Naive thymus-derived CD4-positive, alpha-beta T cell (primary cell): Measurements from ENCODE around the gene KRABD2.

Source experiments
- ATAC-seq: fragments of 150-1000 bp; cut with Tn5 transposase; 2 replicates; pipeline ENCODE4 v1.10.0; 2021; ENCODE audit warnings: mild to moderate bottlenecking, moderate library complexity
- CTCF ChIA-PET: fragments of 350-600 bp; sonication (Branson Sonifier 250); formaldehyde crosslinking; loops from one replicate; lab custom pipeline; 2021; ENCODE audit warnings: antibody characterized with exemption; lab: Charles Lee
- POLR2A ChIA-PET: fragments of 350-600 bp; sonication (Branson Sonifier 250); formaldehyde crosslinking; loops from one replicate; lab custom pipeline; 2021; ENCODE audit warnings: antibody characterized with exemption, inconsistent platforms; lab: Charles Lee
- DNase-seq, 9 donors: peaks; one replicate each; pipeline versions ENCODE4 v3.0.0 to v3.0.0-alpha.2; 2020 to 2022; ENCODE audit warnings: mixed read lengths in 1 of 9
- H3K27ac ChIP-seq: one replicate; pipeline ENCODE4 v1.7.0; 2013; ENCODE audit warnings: mild to moderate bottlenecking, low read depth, low read length, moderate library complexity
- H3K27me3 ChIP-seq, 2 donors: one replicate each; pipeline ENCODE4 v1.7.0; 2013; ENCODE audit warnings: low read length in 2 of 2, mild to moderate bottlenecking in 2 of 2, moderate library complexity in 2 of 2; ENCODE audit not compliant: control insufficient read depth in 2 of 2, insufficient read depth in 2 of 2
- H3K36me3 ChIP-seq, 3 experiments: 1 replicate in 2 of 3; 2 replicates in 1 of 3; pipeline ENCODE4 v1.7.0; 2013; ENCODE audit warnings: low read length in 3 of 3, mild to moderate bottlenecking in 3 of 3, moderate library complexity in 1 of 3; ENCODE audit not compliant: insufficient read depth in 3 of 3, control insufficient read depth in 2 of 3
- H3K4me1 ChIP-seq, 2 donors: one replicate each; pipeline ENCODE4 v1.7.0; 2013; ENCODE audit warnings: low read length in 2 of 2, mild to moderate bottlenecking in 2 of 2, moderate library complexity in 1 of 2; ENCODE audit not compliant: control insufficient read depth in 2 of 2, insufficient read depth in 2 of 2
- H3K4me3 ChIP-seq: 2 replicates; pipeline ENCODE4 v1.7.0; 2013; ENCODE audit warnings: mild to moderate bottlenecking, low read length
- H3K9me3 ChIP-seq, 3 experiments: 1 replicate in 2 of 3; 2 replicates in 1 of 3; pipeline ENCODE4 v1.7.0; 2013; ENCODE audit warnings: low read length in 3 of 3; ENCODE audit not compliant: control insufficient read depth in 2 of 3
- H3K27ac Mint-ChIP-seq, 9 donors: one replicate each; pipeline ENCODE4 v1.8.0; 2020 to 2022; ENCODE audit warnings: mixed read lengths in 9 of 9, mild to moderate bottlenecking in 8 of 9, moderate library complexity in 5 of 9, inconsistent platforms in 2 of 9
- H3K27me3 Mint-ChIP-seq, 5 donors: one replicate each; pipeline ENCODE4 v1.8.0; 2021 to 2022; ENCODE audit warnings: mixed read lengths in 5 of 5, mild to moderate bottlenecking in 1 of 5
- H3K36me3 Mint-ChIP-seq, 5 donors: one replicate each; pipeline ENCODE4 v1.8.0; 2020 to 2022; ENCODE audit warnings: mixed read lengths in 5 of 5, mild to moderate bottlenecking in 3 of 5, inconsistent platforms in 1 of 5
- H3K4me1 Mint-ChIP-seq, 7 donors: one replicate each; pipeline ENCODE4 v1.8.0; 2020 to 2022; ENCODE audit warnings: mixed read lengths in 7 of 7, mild to moderate bottlenecking in 3 of 7, inconsistent platforms in 1 of 7
- H3K4me3 Mint-ChIP-seq, 10 donors: one replicate each; pipeline ENCODE4 v1.8.0; 2020 to 2022; ENCODE audit warnings: mild to moderate bottlenecking in 10 of 10, mixed read lengths in 10 of 10, moderate library complexity in 6 of 10, inconsistent platforms in 2 of 10
- H3K9me3 Mint-ChIP-seq, 11 donors: one replicate each; pipeline ENCODE4 v1.8.0; 2020 to 2022; ENCODE audit warnings: mixed read lengths in 11 of 11, mild to moderate bottlenecking in 4 of 11, inconsistent platforms in 1 of 11, moderate library complexity in 1 of 11
- intact Hi-C, 2 donors: fragments of 100-400 bp; cut with micrococcal nuclease; formaldehyde crosslinking; loops; one replicate each; pipeline ENCODE4 v1.15.1; 2023

Gene KRABD2

GRCh38 chr17:8376271-8377067 lies at the start of gene KRABD2:
KRABD2 (minus strand) TSS chr17:8376704.
- peak within 1 kb of the TSS; percentile 62 to 94 (median 92) for H3K27ac Mint-ChIP-seq
- H3K4me3 Mint-ChIP-seq = peak within 1 kb of the TSS; percentile 82 to 96 (median 90)
- POLR2A ChIA-PET = interaction anchor here (0.6 to 1.6 kb wide), 10 partner anchors 9 to 802 kb away, joined by 3 to 6 read pairs (median 4); partner anchors contain the start of genes NDEL1 and SLC25A35
- no peaks in the 10 kb centered on the region for H3K9me3 Mint-ChIP-seq
- Histone ChIP-seq H3K4me1 (peaks cover 28 to 31% of the 10 kb centered on the region in 2 donors), H3K27ac (peak within 1 kb of the TSS; percentile 80), H3K27me3 (no peaks in the 10 kb centered on the region), H3K4me3 (peak within 1 kb of the TSS; percentile 87), H3K9me3 (no peaks in the 10 kb centered on the region), H3K36me3 (peaks cover 26 to 46% (median 36%) of the 10 kb centered on the region in 3 experiments)
- H3K27me3 Mint-ChIP-seq = no peaks in the 10 kb centered on the region
- ATAC-seq (peak; percentile 100), DNase-seq (peak; percentile 77 to 92 (median 85))
- intact Hi-C loops = loop anchor here in 1 of 2 donors (1.0 kb wide), 2 partner anchors 129 to 365 kb away; no protein-coding TSS in a partner anchor
- peaks cover 0 to 33% (median 31%) of the 10 kb centered on the region in 5 donors for H3K36me3 Mint-ChIP-seq
- CTCF ChIA-PET = interaction anchor here (0.5 to 1.9 kb wide), 6 partner anchors 9 to 899 kb away, joined by 3 to 7 read pairs (median 4); no protein-coding TSS in a partner anchor
- H3K4me1 Mint-ChIP-seq = peaks cover 32 to 61% (median 46%) of the 10 kb centered on the region in 7 donors

DNA sequence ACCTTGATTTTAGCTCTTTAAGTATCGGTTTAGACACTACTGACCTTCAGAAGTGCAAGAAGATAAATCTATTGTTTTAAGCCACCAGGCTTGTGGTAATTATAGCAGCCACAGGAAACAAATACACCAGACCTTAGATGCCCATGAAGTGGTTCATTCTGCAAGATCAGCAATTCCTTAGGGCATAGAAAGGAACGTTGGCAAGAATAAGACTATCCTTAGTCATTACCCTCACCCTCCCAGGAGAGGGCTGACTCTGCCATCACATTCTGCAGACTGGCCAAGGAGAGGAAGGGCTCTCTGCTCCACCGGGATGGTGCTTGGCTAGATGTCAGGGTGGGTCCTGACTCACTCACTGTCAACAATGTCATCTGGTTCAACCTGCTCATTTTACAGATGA lies 45.1 kb upstream of the KRABD2 start:
- H3K27me3 Mint-ChIP-seq = peaks cover 11 to 60% (median 44%) of the 10 kb centered on the region in 5 donors
- no peaks in the 10 kb centered on the region for H3K4me1 ChIP-seq
- H3K9me3 Mint-ChIP-seq = no peaks in the 10 kb centered on the region
- H3K36me3 Mint-ChIP-seq = no peaks in the 10 kb centered on the region
- no peaks in the 10 kb centered on the region for H3K9me3 ChIP-seq
- no peak overlapping the region for H3K27ac Mint-ChIP-seq
- no peak overlapping the region for H3K27ac ChIP-seq
- H3K4me1 Mint-ChIP-seq = peaks cover 0 to 4% (median 0%) of the 10 kb centered on the region in 7 donors
- intact Hi-C loops = no loop called here
- no peak overlapping the region for H3K4me3 ChIP-seq
- no peaks in the 10 kb centered on the region for H3K36me3 ChIP-seq
- no peaks in the 10 kb centered on the region for H3K27me3 ChIP-seq
- ChIA-PET CTCF (no interaction called here), POLR2A (interaction anchor here (0.5 kb wide), 1 partner anchor 20 kb away, joined by 4 read pairs; no protein-coding TSS in a partner anchor)
- H3K4me3 Mint-ChIP-seq = no peak overlapping the region
- ATAC-seq (no peak), DNase-seq (no peak)

DNA sequence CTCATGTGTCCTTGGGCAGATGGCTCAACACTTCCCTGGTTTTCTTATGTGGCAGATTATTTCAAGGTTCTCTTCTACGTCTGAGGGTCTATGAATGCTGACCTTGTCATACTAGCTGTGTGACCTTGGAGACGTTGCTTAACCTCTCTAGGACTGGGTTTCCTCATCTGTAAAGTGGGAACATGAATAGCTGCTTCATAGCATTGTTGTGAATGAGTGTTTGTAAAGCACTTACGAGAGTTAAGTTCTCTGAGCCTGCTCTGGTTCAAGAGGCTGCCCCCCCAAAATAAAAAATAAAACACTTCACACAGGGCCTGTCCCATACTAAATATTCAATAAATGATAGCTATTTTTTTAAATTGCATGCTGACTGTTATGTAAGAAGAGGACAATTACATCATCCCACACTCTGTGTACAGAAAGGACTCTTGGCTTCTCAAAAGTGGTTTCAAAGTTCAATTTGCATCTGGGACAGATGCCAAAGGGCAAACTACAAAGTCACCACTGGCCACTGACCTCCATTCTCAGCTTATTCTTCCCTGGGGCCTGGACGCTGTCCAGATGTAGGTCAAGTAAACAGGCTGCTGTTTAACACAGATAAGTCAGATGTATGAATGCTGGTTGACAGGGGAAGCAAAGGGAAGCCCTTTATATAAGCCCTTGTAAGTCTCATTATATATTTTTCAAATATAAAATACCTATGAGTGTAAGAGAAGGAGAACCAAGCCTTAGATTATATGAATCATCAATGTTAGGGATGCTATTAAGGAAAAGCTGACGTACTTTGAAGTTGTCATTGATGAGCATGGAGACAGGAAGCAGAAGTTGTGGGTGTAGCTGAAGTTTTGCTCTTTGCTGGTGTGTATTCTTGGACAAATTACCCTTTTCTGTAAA lies 43.8 kb upstream of the KRABD2 start:
- Histone ChIP-seq H3K36me3 (no peaks in the 10 kb centered on the region), H3K27ac (no peak overlapping the region), H3K4me3 (no peak overlapping the region), H3K27me3 (no peaks in the 10 kb centered on the region), H3K9me3 (no peaks in the 10 kb centered on the region), H3K4me1 (no peaks in the 10 kb centered on the region)
- peaks cover 0 to 4% (median 0%) of the 10 kb centered on the region in 7 donors for H3K4me1 Mint-ChIP-seq
- H3K27me3 Mint-ChIP-seq = peaks cover 15 to 66% (median 45%) of the 10 kb centered on the region in 5 donors
- no peak overlapping the region for H3K27ac Mint-ChIP-seq
- ChIA-PET CTCF (interaction anchor here (0.6 kb wide), 1 partner anchor 11 kb away, joined by 3 read pairs; no protein-coding TSS in a partner anchor), POLR2A (interaction anchor here (0.7 kb wide), 1 partner anchor 395 kb away, joined by 4 read pairs; no protein-coding TSS in a partner anchor)
- intact Hi-C loops = no loop called here
- no peaks in the 10 kb centered on the region for H3K36me3 Mint-ChIP-seq
- H3K9me3 Mint-ChIP-seq = no peaks in the 10 kb centered on the region
- no peak overlapping the region for H3K4me3 Mint-ChIP-seq
- DNase-seq = no peak
- ATAC-seq = peak; percentile 77

DNA sequence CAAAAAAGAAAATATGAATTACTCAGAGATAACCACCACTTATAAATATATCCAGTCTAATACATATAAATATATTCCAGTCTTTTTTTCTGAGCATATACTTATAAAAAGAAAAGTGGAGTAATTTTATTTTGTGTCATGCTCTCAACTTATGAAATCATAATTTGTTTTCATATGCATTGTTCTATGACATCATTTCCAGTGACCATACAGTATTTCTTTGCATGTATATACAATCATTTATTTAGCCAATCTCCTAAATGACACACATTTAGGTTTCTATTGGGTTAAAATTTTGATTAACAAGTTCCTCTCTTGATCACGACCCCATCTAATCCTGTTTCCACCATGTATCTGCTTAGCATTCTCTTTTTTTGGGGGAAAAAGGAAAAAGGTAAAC lies 42.8 kb upstream of the KRABD2 start:
- Mint-ChIP-seq H3K4me1 (peaks cover 0 to 4% (median 0%) of the 10 kb centered on the region in 7 donors), H3K4me3 (no peak overlapping the region), H3K36me3 (no peaks in the 10 kb centered on the region), H3K27ac (no peak overlapping the region), H3K9me3 (peaks cover 0 to 3% (median 0%) of the 10 kb centered on the region in 11 donors), H3K27me3 (peaks cover 15 to 66% (median 40%) of the 10 kb centered on the region in 5 donors)
- Histone ChIP-seq H3K4me3 (no peak overlapping the region), H3K36me3 (no peaks in the 10 kb centered on the region), H3K27me3 (no peaks in the 10 kb centered on the region), H3K4me1 (no peaks in the 10 kb centered on the region), H3K27ac (no peak overlapping the region), H3K9me3 (no peaks in the 10 kb centered on the region)
- ATAC-seq (no peak), DNase-seq (no peak)
- POLR2A ChIA-PET = no interaction called here
- intact Hi-C loops = no loop called here
- CTCF ChIA-PET = no interaction called here

GRCh38 chr17:8418471-8418870 lies 42.0 kb upstream of the KRABD2 start:
- no peak overlapping the region for H3K4me3 ChIP-seq
- Mint-ChIP-seq H3K4me1 (peaks cover 1 to 6% (median 2%) of the 10 kb centered on the region in 7 donors), H3K27me3 (peaks cover 15 to 67% (median 37%) of the 10 kb centered on the region in 5 donors), H3K27ac (no peak overlapping the region), H3K9me3 (peaks cover 0 to 3% (median 0%) of the 10 kb centered on the region in 11 donors), H3K4me3 (no peak overlapping the region), H3K36me3 (no peaks in the 10 kb centered on the region)
- H3K27me3 ChIP-seq = no peaks in the 10 kb centered on the region
- no peak overlapping the region for H3K27ac ChIP-seq
- no peak for ATAC-seq
- ChIA-PET POLR2A (no interaction called here), CTCF (no interaction called here)
- DNase-seq = no peak
- H3K4me1 ChIP-seq = peaks cover 0 to under 1% of the 10 kb centered on the region in 2 donors
- intact Hi-C loops = no loop called here
- no peaks in the 10 kb centered on the region for H3K36me3 ChIP-seq
- no peaks in the 10 kb centered on the region for H3K9me3 ChIP-seq

- Histone ChIP-seq H3K4me3 (no peak overlapping the region), H3K27ac (no peak overlapping the region), H3K4me1 (peaks cover 0 to 3% of the 10 kb centered on the region in 2 donors), H3K9me3 (no peaks in the 10 kb centered on the region), H3K27me3 (no peaks in the 10 kb centered on the region), H3K36me3 (no peaks in the 10 kb centered on the region)
- ATAC-seq (peak; percentile 62), DNase-seq (no peak)
- intact Hi-C loops = no loop called here
- Mint-ChIP-seq H3K27ac (no peak overlapping the region), H3K4me3 (no peak overlapping the region), H3K27me3 (peaks cover 15 to 70% (median 33%) of the 10 kb centered on the region in 5 donors), H3K36me3 (no peaks in the 10 kb centered on the region), H3K4me1 (peaks cover 8 to 12% (median 9%) of the 10 kb centered on the region in 7 donors), H3K9me3 (peaks cover 0 to 3% (median 0%) of the 10 kb centered on the region in 11 donors)
- ChIA-PET CTCF (no interaction called here), POLR2A (no interaction called here)
Measured at GRCh38 chr17:8417806-8418205, 41.3 kb upstream of the KRABD2 start.
